Esophagus muscularis mucosa (tissue), 4 donors: Measurements from ENCODE around the gene HOXD8.

Experiments used
- EP300 ChIP-seq: sonication (generic); formaldehyde crosslinking; IDR thresholded peaks from one replicate; pipeline ENCODE4 v1.6.1; 2017; ENCODE audit warnings: antibody characterized with exemption
- POLR2A ChIP-seq: fragments of 450-650 bp; IDR thresholded peaks from one replicate; pipeline ENCODE4 v1.6.1; 2017; ENCODE audit warnings: antibody characterized with exemption, moderate library complexity, mild to moderate bottlenecking, low read depth
- TF ChIP-seq, protein P1 (sequence below), 3 experiments: fragments of 200-600 bp in 2 of 3; fragments of 450-650 bp in 1 of 3; sonication (generic) in 2 of 3; IDR thresholded peaks; one replicate each; pipeline ENCODE4 v1.5.1; 2017 to 2019; ENCODE audit warnings: antibody characterized with exemption in 3 of 3, mild to moderate bottlenecking in 2 of 3, moderate library complexity in 1 of 3

DNA sequence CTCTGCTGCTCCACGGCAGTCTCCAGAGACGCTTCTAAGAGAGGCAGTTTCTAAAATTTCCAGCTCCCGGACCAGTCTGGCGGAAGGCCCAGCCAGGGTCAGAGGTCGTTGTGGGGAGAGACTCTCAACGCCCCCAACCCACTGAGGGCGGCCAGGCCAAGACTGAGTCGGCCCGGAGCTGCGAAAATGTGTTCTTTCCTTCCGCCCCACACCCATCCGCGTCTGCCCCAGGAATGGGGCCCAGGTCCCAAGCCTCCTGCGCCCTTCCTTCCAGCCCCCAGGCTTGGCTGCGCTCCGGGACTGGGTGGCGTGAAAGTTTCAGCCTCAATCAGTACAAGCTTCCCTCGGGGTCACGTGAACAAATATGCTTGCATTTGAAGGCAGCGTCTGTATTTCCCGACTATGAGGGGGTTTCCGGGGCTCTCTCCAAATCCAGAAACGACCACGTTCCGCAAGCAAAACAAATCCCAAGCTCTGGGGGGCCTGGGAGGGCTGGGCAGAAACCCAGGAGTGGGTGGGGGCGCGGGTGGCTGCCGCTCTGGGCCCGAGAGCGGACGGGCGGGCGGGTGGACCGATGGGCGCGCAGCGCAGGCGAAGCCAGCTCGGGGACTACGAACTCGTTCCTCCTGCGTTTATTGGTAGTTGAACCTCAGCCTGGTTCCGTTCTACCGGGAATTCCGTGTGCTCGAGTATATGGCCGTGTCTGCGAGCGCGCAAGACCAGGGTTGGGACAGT is 30.9 kb downstream of the HOXD8 start:
- TF ChIP-seq, protein P1, sequence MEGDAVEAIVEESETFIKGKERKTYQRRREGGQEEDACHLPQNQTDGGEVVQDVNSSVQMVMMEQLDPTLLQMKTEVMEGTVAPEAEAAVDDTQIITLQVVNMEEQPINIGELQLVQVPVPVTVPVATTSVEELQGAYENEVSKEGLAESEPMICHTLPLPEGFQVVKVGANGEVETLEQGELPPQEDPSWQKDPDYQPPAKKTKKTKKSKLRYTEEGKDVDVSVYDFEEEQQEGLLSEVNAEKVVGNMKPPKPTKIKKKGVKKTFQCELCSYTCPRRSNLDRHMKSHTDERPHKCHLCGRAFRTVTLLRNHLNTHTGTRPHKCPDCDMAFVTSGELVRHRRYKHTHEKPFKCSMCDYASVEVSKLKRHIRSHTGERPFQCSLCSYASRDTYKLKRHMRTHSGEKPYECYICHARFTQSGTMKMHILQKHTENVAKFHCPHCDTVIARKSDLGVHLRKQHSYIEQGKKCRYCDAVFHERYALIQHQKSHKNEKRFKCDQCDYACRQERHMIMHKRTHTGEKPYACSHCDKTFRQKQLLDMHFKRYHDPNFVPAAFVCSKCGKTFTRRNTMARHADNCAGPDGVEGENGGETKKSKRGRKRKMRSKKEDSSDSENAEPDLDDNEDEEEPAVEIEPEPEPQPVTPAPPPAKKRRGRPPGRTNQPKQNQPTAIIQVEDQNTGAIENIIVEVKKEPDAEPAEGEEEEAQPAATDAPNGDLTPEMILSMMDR (IDR thresholded peaks at IDR 0.05), result no peak
- no peak for TF ChIP-seq EP300
- TF ChIP-seq POLR2A, result no peak
